Mesothelial cell of epicardium (in vitro differentiated cells): ENCODE results near the gene PCED1B. TPM values are rescaled to one million over a fixed set of nuclear protein-coding genes. Genes with fewer than 3 reads are reported as not detected.
"Not testable (repeated sequence)": the region's sequence is repeated elsewhere in the genome, so short reads cannot be mapped to it uniquely, and the experiment has no call there.

Experiments used
- DNase-seq, 2 experiments: peaks; one replicate each; pipeline ENCODE4 v3.0.0; 2021; ENCODE audit warnings: low spot score in 2 of 2; ENCODE audit not compliant: unreplicated experiment in 2 of 2
- H3K27ac Mint-ChIP-seq: 2 replicates; pipeline ENCODE4 v1.8.0; 2021; ENCODE audit warnings: mixed read lengths
- H3K27me3 Mint-ChIP-seq: 2 replicates; pipeline ENCODE4 v1.8.0; 2021; ENCODE audit warnings: low read depth, mixed read lengths
- H3K36me3 Mint-ChIP-seq: 2 replicates; pipeline ENCODE4 v1.8.0; 2021; ENCODE audit warnings: mixed read lengths
- H3K4me1 Mint-ChIP-seq: 2 replicates; pipeline ENCODE4 v1.8.0; 2021; ENCODE audit warnings: mixed read lengths
- H3K4me3 Mint-ChIP-seq: 2 replicates; pipeline ENCODE4 v1.8.0; 2021; ENCODE audit warnings: mild to moderate bottlenecking, moderate library complexity, mixed read lengths
- H3K9me3 Mint-ChIP-seq: 2 replicates; pipeline ENCODE4 v1.8.0; 2021; ENCODE audit warnings: mixed read lengths
- CTCF ChIP-seq: fragments of 200-600 bp; sonication (generic); IDR thresholded peaks from one replicate; pipeline ENCODE4 v1.5.0; 2021; ENCODE audit warnings: antibody characterized with exemption; ENCODE audit not compliant: unreplicated experiment
- total RNA-seq: library from RNA; stranded (reverse); gene quantifications from 3 replicates; pipeline ENCODE4 v1.2.1, GENCODE V29; 2021

Gene PCED1B
- total RNA-seq, 1 donor from 2014 or later, result 2.8 TPM

GRCh38 chr12:47190271-47190750 lies 110.9 kb downstream of the PCED1B start:
- H3K4me1 Mint-ChIP-seq, result peaks cover 11% of the 10 kb centered on the region
- H3K27ac Mint-ChIP-seq, result no peak overlapping the region
- no peak for DNase-seq

GRCh38 chr12:47190905-47191304 lies 111.5 kb downstream of the PCED1B start:
- no peaks in the 10 kb centered on the region for H3K27me3 Mint-ChIP-seq
- DNase-seq, result no peak
- no peak overlapping the region for H3K4me3 Mint-ChIP-seq
- H3K4me1 Mint-ChIP-seq, result peaks cover 10% of the 10 kb centered on the region
- no peak overlapping the region for H3K27ac Mint-ChIP-seq
- H3K36me3 Mint-ChIP-seq, result no peaks in the 10 kb centered on the region
- TF ChIP-seq CTCF, result no peak
- H3K9me3 Mint-ChIP-seq, result no peaks in the 10 kb centered on the region

More at GRCh38 chr12:47190271-47190750, 110.9 kb downstream of the PCED1B start:
- no peaks in the 10 kb centered on the region for H3K27me3 Mint-ChIP-seq
- H3K9me3 Mint-ChIP-seq, result no peaks in the 10 kb centered on the region
- no peaks in the 10 kb centered on the region for H3K36me3 Mint-ChIP-seq
- no peak overlapping the region for H3K4me3 Mint-ChIP-seq
- no peak for TF ChIP-seq CTCF

- Mint-ChIP-seq H3K4me1 (peaks cover 10% of the 10 kb centered on the region), H3K36me3 (no peaks in the 10 kb centered on the region), H3K4me3 (no peak overlapping the region), H3K27ac (no peak overlapping the region), H3K27me3 (no peaks in the 10 kb centered on the region), H3K9me3 (no peaks in the 10 kb centered on the region)
- DNase-seq, result no peak
- no peak for TF ChIP-seq CTCF
Observed at GRCh38 chr12:47192051-47192450, 112.6 kb downstream of the PCED1B start.

- Mint-ChIP-seq H3K4me1 (peaks cover 10% of the 10 kb centered on the region), H3K9me3 (no peaks in the 10 kb centered on the region), H3K36me3 (no peaks in the 10 kb centered on the region), H3K4me3 (no peak overlapping the region), H3K27me3 (no peaks in the 10 kb centered on the region), H3K27ac (no peak overlapping the region)
- TF ChIP-seq CTCF, result no peak
- DNase-seq, result no peak
Observed at GRCh38 chr12:47193066-47193465, 113.6 kb downstream of the PCED1B start.

- no peak overlapping the region for H3K27ac Mint-ChIP-seq
- H3K36me3 Mint-ChIP-seq, result no peaks in the 10 kb centered on the region
- H3K27me3 Mint-ChIP-seq, result no peaks in the 10 kb centered on the region
- H3K4me1 Mint-ChIP-seq, result peaks cover 8% of the 10 kb centered on the region
- no peaks in the 10 kb centered on the region for H3K9me3 Mint-ChIP-seq
- no peak overlapping the region for H3K4me3 Mint-ChIP-seq
- no peak for DNase-seq
- TF ChIP-seq CTCF, result no peak
Observed at GRCh38 chr12:47194501-47194900, 115.1 kb downstream of the PCED1B start.

GRCh38 chr12:47200446-47200845 lies 121.0 kb downstream of the PCED1B start:
- TF ChIP-seq CTCF, result no peak
- Mint-ChIP-seq H3K9me3 (peaks cover 14% of the 10 kb centered on the region), H3K36me3 (no peaks in the 10 kb centered on the region), H3K27ac (no peak overlapping the region), H3K4me3 (no peak overlapping the region), H3K27me3 (no peaks in the 10 kb centered on the region), H3K4me1 (no peaks in the 10 kb centered on the region)
- no peak for DNase-seq

GRCh38 chr12:47201190-47201589 lies 121.8 kb downstream of the PCED1B start:
- H3K36me3 Mint-ChIP-seq, H3K27ac Mint-ChIP-seq, H3K4me1 Mint-ChIP-seq, DNase-seq, H3K4me3 Mint-ChIP-seq, H3K27me3 Mint-ChIP-seq: not testable (repeated sequence)
- peaks cover 14% of the 10 kb centered on the region for H3K9me3 Mint-ChIP-seq
